ENCODE results near the gene CALHM3.

Gene CALHM3

DNA sequence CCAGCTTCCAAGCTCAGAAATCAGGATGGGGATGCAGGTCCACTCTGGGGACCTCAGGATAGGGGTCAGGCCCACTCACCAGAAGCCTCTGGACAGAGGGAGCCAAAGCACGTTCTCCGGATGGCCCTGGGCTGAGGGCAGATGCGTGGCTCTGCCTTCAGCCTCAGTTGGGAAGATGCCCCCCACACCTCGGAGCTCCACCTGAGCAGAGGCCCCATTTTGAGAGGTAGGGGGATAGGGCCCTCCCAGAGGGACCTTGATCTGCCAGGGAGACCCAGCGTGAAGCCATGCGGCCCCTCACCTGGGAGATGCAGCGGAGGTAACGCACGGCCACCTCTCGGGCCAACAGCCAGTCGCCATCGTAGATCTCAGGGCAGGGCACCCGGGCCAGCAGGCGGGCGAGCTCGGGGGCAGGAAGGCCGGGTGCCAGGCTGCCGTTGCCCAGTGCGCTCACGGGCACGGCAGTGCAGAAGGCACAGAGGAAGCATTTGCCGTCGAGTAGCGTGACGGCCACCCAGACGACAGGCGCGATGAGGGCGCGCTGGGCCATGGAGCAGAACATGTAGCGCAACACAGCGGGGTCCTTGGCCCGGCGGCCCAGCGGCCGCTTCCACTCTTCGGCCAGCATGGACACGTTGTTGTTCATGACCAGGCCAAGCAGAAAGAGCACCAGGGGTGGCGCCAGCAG, 21.0 kb downstream of the CALHM3 start:
- DNase-seq (ENCODE audit: low spot score) = no peak
- TF ChIP-seq, protein P1, sequence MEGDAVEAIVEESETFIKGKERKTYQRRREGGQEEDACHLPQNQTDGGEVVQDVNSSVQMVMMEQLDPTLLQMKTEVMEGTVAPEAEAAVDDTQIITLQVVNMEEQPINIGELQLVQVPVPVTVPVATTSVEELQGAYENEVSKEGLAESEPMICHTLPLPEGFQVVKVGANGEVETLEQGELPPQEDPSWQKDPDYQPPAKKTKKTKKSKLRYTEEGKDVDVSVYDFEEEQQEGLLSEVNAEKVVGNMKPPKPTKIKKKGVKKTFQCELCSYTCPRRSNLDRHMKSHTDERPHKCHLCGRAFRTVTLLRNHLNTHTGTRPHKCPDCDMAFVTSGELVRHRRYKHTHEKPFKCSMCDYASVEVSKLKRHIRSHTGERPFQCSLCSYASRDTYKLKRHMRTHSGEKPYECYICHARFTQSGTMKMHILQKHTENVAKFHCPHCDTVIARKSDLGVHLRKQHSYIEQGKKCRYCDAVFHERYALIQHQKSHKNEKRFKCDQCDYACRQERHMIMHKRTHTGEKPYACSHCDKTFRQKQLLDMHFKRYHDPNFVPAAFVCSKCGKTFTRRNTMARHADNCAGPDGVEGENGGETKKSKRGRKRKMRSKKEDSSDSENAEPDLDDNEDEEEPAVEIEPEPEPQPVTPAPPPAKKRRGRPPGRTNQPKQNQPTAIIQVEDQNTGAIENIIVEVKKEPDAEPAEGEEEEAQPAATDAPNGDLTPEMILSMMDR (IDR thresholded peaks at IDR 0.05; ENCODE audit: extremely low read depth, missing control alignments) = no peak

DNA sequence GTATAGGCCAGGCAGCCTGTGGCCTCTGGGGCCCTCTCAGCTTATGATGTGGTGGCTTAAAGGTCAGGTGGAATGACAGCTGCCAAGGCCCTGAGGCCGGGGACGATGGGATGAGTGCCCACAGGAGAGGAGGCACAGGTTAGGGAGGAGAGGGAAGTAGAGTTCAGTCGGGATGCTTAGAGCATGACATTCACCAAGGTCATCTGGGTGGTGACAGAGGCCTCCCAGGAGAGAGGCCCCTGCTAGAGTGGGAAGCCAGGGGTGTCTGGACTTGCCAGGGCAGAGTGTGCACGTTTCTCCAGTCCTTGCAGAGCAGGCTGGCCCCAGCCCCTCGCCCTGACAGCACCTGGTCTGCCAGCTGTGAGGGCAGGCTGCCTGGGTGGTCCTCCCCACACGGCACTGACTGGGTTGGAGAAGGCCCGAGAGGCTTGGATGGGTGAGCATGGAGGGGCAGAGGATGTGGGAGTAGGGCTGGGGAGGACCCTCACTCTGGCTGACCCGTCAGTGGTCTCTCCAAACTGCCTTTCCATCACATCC, 21.8 kb downstream of the CALHM3 start:
- no peak for DNase-seq (ENCODE audit: low spot score)
- TF ChIP-seq, protein P1 (IDR thresholded peaks at IDR 0.05; ENCODE audit: extremely low read depth, missing control alignments) = no peak

DNA sequence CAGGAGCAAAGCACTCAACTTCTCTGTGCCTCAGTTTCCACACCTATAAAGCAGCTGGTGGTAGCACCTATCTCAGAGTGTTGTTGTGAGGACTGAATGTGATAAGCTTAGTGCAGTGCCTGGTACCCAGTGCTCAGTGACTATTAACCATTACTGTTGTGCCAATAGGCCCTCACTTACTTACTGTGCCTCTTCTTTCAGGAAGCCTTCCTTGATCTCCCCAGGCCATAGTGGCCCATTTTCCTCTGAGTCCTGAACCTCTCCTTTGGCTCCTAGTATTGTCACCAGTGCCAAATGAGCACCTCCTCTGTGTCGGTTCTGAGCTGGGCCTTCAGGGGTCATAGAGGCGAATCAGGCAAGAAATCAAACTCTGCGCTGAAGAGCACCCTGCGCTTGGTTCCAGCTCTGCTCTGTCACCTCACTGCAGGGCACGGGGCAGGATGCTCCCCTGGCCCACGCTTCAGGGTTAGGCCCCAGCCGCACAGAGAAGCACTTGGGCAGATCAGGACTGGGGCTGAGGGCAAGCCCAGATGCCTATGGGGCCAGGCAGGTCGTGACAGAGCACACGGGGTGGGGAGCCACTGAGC, 22.9 kb downstream of the CALHM3 start:
- DNase-seq (ENCODE audit: low spot score) = no peak
- TF ChIP-seq, protein P1 (IDR thresholded peaks at IDR 0.05; ENCODE audit: extremely low read depth, missing control alignments) = no peak

DNA sequence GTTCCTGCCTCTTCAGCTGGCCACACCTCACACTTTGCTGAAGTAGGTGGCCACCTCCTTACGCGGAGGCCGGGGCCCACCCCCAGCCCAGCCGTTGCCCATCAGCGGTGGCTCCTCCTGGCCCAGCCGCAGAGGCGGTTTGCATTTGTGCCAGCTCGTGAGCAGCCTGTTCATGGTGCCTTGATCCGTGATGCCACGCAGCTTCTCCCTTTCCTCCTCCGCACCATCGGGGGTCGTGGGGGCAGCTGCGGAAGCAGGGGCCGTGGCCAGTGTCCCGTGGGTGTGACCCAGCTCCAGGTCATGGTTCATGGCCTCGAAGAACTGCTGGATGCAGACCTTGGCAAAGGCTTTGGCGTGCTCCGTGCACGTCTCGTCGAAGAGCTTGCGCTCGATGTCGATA, 23.8 kb downstream of the CALHM3 start:
- no peak for DNase-seq (ENCODE audit: low spot score)
- TF ChIP-seq, protein P1 (IDR thresholded peaks at IDR 0.05; ENCODE audit: extremely low read depth, missing control alignments) = no peak

DNA sequence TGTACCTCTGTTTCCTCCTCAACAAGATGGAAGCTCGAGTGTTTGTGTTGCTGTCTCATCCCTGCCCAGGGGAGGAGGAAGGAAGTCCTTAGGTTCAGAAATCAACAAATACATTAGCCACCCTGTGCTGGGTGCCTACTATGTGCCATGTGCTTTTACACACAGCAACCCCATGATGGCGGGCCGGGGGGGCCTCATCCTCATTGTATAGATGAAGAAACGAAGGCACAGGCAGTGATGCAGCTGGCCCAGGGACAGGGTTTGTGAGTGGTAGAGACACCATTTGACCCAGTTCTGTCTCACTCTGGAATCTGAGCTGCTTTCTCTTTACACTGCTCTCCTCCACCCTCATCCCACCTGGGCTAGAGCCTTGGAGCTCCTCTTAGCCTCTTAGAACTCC, 25.0 kb downstream of the CALHM3 start:
- TF ChIP-seq, protein P1 (IDR thresholded peaks at IDR 0.05; ENCODE audit: extremely low read depth, missing control alignments) = no peak
- no peak for DNase-seq (ENCODE audit: low spot score)

DNA sequence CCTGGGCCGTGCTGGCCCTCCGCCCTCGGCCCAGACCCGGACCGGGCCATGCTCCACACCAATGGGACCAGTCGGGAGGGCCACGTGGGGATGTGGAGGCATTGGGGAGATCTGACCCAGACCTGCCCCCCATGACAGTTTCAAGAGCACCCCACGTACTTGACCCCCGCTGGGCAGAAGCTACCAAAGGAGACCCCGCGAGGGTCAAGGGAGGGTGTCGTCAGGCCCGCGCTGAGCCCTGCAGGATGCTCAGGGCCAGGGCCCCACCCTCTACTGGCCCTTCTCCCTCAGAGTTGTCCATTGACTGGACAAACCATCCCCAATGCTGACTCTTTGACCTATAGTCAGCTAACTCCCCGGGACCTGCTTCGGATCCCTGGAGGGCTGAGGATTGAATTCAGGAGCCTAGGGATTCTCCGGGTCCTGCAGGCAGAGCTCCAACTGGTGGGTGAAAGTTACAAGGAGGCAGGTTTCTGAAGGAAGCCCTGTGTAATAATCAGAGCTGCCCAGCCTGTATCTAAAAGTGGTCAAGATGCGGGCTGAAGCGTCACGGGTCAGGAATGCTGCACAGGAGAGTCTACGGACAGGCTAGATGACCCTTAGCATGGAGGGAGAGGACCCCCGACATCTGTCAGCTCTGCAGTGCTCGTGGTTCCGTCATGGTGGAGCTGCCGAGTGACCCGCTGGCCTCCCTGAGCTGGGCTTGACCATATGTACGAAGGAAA, 26.4 kb downstream of the CALHM3 start:
- no peak for DNase-seq (ENCODE audit: low spot score)
- TF ChIP-seq, protein P1 (IDR thresholded peaks at IDR 0.05; ENCODE audit: extremely low read depth, missing control alignments) = no peak
